ENCODE data around the gene EEF1AKMT1.

- TF ChIP-seq CTCF (IDR thresholded peaks at IDR 0.05): no peak
- no peak for TF ChIP-seq EZH2 (IDR thresholded peaks at IDR 0.05)
Observed at GRCh38 chr13:20812890-20813289, 39.1 kb upstream of the EEF1AKMT1 start.
